ENCODE data around the gene TPRN.

Gene TPRN

GRCh38 chr9:137236238-137236935 lies 35.8 kb upstream of the TPRN start:
- DNase-seq (ENCODE audit: low read depth, low spot score): no peak
- H3K27ac ChIP-seq: no peak overlapping the region

DNA sequence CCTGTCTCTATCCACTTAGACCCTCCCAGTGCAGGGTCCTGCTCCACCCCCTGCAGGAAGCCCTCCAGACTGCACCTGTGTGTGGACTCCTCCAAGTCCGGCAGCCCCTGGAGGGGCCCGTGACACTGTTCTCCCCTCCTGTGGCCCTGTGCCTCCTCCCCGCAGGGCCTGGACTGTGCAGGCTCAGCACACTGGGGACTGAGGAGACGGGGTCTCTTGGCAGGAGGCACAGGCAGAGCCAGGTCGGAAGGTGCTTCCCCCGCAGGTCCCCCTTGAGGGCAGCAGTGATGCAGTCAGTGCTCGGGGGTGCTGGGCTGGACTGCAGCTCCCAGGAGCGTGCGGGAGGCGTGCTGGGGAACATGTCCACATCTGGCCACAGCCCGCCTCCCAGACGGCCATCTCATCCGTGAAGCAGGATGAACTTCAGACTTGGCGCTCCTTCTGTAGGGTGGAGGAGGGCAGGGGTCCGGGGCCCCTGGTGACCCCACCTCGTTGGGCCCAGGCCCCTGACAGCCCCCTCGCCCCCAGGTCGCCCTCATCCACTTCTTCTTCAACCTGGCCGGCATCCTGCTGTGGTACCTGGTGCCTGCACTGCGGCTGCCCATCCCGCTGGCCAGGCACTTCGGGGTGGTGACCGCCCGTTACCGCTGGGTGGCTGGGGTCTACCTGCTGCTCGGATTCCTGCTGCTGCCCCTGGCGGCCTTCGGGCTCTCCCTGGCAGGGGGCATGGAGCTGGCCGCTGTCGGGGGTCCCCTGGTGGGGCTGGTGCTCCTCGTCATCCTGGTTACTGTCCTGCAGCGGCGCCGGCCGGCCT lies 35.1 kb upstream of the TPRN start:
- no peak for DNase-seq (ENCODE audit: low read depth, low spot score)
- H3K27ac ChIP-seq: no peak overlapping the region

DNA sequence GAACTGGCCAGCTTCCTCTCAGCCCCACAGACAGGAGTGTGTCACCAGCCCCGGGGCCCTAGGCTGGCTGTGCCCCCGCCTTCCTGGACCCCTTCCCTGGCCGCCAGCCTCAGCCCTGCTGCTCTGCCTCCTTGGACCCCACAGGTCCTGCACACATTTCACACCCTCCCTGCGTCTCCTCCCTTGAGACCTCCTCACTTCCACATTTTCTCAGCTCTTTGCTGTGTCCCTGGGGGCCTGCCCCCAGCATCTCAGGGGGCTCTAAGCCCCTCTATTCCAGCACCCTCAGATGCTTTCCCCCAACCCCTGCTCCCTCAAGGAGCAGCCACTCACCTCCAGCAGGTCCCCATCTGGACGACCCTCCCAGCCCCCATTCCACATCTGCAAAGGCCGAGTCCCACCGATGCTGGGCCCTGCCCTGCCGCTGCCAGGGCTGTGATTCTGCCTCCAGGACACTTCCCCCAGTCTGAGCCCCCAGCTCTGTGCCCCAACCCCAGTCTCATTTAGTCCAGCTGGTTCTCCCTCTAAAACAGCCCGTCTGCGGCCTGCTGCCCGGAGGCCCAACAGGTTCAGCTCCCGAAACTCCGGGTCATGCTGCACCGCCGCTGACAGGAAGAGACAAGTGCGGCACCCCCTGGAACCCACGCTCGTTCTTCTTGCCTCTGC lies 34.4 kb upstream of the TPRN start:
- no peak for DNase-seq (ENCODE audit: low read depth, low spot score)
- no peak overlapping the region for H3K27ac ChIP-seq

DNA sequence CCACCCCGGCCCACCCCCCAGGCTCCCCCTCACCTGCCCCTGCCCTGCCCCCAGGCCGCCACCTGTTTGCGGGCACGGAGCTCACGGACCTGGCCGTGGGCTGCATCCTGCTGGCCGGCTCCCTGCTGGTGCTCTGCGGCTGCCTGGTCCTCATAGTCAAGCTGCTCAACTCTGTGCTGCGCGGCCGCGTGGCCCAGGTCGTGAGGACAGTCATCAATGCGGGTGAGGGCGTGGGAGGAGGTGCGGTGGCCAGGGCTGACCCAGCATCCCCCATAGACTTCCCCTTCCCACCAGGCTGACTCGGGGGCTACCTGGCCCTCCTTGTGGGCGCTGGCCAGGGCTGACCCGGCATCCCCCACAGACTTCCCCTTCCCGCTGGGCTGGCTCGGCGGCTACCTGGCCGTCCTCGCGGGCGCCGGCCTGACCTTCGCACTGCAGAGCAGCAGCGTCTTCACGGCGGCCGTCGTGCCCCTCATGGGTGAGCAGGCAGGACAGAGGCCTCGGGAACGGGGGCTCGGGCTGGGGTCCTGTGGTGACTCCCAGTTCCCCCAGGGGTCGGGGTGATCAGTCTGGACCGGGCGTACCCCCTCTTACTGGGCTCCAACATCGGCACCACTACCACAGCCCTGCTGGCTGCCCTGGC lies 33.6 kb upstream of the TPRN start:
- H3K27ac ChIP-seq: no peak overlapping the region
- no peak for DNase-seq (ENCODE audit: low read depth, low spot score)

- DNase-seq (ENCODE audit: low read depth, low spot score): no peak
- no peak overlapping the region for H3K27ac ChIP-seq
These were observed 32.8 kb upstream of the TPRN start for GRCh38 chr9:137233143-137233980.

- no peak for DNase-seq (ENCODE audit: low read depth, low spot score)
- H3K27ac ChIP-seq: no peak overlapping the region
These were observed 32.0 kb upstream of the TPRN start for GRCh38 chr9:137232510-137232909.

DNA sequence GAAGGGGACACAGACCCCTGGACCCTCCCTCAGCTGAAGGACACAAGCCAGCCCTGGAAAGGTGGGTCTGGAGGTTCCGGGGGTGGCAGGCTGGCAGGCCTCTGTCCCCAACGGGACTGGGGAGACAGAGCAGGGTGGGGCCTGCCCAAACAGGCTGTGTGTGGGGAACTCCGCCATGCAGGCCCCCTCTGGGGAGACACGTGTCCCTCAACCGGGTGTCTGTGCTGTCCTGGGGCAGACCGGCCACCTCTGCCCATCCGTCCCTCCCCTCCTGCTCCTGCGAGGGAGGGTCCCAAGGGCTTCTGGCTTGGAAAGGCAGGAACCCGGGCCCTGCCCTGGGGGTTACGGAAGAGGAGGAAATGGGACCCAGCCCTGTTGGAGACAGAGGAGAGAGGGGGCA lies 31.6 kb upstream of the TPRN start:
- DNase-seq (ENCODE audit: low read depth, low spot score): no peak
- no peak overlapping the region for H3K27ac ChIP-seq

DNA sequence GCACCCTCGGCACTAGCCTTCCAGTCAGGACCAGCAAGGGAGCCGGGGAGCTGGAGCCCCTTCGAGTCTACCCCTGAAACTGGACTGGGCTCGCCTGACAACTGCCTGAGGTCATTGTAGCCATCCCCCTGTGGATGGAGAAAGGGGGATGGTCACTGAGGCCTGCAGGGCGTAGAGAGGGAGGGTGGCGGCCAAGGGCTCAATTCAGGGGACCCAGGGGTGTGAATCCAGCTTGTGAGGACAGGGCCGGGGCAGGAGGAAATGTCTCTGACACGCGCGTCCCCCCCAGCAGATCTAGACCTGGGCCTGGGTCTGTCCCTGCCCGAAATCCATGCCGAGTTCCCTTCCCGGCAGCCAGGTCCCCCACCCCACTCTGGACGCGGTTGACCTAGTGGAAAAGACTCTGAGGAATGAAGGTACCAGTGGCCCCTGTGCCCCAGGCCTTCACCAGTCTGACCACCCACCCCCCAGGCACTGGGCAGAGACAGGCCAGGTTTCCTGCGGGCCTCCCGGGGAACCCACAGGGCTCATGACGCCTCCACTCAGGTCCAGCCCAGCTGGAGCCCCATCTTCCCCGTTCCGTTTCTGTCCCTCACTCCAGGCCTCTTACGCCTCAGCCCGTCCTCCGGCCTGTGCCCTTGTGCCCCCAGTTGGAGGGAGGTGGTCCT lies 31.0 kb upstream of the TPRN start:
- no peak for DNase-seq (ENCODE audit: low read depth, low spot score)
- H3K27ac ChIP-seq: no peak overlapping the region

DNA sequence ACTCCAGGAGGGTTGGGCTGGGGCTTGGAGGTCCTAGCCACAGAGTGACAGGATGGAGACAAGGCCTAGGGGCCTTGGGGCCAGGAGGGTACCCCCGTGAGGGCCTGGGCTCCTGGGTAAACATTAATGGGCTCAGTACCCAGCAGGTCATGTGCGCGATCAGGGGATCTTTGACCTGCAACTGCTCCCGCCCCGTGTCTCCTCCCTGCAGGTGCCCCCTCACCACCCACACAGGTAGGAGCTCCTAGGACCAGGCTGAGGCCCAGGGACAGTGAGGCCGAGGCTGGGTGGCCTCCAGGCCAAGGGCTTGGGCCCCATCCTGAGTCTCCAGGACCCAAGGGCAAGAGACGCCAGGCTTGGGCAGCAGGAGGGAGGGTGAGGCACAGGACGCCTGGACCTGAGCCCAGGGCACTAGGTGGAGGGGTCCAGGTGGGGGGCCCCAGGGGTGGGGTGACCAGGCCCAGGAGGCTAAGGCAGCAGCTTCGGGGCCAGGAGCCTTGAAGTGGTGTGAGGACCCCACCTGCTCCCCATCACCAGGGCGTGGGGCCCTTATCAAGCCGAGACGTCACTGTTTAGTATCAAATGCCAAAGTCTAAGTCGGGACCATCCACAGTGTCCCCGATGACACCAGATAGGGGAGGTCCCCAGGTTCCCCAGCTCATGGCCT lies 30.3 kb upstream of the TPRN start, which contains the start of gene SLC34A3:
SLC34A3 (plus strand) TSS at position 197 of the 667 bp plus-strand sequence. CDS start 802 bp downstream, outside the sequence.
- DNase-seq (ENCODE audit: low read depth, low spot score): no peak
- H3K27ac ChIP-seq: no peak within 1 kb of the TSS

DNA sequence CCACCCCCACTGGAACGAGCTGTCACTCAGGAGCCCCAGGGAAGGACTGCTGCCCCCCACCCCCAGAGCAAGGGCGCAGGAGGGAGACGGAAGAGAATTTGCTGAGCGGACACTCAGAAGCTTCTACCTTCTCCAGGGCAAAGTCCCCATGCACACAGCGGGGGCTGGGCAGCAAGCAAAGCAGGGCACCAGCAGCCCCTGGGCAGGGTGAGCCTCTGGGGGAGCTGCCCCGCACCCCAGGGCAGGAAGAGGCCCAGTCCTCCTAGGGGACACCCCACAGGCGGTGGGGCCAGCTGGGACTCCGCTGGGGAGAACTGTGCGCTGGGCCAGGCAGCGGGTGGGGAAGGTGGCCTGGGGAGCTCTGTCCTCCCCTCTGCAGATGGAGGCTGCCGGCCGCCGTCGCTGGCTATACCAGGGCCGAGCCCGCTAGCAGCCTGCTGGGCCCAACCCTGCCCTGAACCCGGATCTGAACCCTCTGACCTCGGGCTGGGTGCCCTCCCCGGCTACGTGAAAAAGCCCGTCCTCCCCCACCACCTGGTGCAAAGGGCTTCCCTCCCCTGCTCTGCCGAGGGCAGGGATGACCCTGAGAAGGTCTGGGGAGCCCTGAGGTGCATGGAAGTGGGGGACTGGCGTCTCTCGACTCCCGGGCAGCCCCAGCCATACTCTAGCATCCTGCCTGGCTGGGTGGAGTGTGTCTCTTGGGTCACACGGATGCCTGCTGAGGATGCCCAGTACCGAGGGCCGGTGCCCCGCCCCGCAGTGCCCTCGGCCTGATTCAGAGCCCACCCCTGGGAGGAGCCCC lies 29.6 kb upstream of the TPRN start:
- no peak for DNase-seq (ENCODE audit: low read depth, low spot score)
- no peak overlapping the region for H3K27ac ChIP-seq

GRCh38 chr9:137228968-137229896 lies 28.7 kb upstream of the TPRN start:
- H3K27ac ChIP-seq: no peak overlapping the region
- no peak for DNase-seq (ENCODE audit: low read depth, low spot score)

GRCh38 chr9:137228506-137228967 lies 28.0 kb upstream of the TPRN start:
- no peak overlapping the region for H3K27ac ChIP-seq
- DNase-seq (ENCODE audit: low read depth, low spot score): no peak

DNA sequence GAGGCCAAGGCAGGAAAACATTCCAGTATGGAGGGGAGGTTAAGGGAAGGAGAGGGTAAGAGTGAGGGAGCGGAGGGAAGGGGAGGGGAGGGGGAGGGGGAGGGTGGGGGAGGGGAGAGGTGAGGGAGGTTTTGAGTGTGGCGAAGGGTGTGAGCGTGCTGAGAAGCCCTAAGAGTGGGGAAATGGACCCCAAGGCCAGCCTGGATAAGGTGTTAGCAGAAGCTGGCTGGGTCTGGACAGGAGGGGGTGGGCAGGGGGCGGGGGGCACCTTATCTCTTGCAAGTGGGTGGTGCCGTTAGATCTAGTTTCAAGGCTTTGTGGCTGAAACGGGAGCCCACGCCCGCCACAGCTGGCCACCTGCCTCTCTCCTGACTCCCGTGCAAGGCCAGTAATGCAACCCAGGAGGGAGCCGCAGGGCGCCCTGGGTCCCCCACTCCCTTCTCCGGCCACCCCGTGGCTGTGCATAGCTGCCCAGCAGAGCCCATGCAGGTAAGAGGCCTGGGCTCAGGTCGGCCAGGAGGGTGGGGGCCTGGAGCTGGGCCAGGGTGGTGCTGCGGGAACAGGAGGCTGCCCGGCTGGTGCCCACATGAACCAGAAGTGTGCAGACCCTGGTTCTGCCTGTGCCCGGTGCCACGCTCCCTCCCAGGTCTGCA lies 27.4 kb upstream of the TPRN start:
- no peak for DNase-seq (ENCODE audit: low read depth, low spot score)

GRCh38 chr9:137227054-137227852 lies 26.7 kb upstream of the TPRN start, which contains the start of gene RNF224:
TSS of gene RNF224 (plus strand) at chr9:137227502. CDS start at chr9:137228336, 834 bp downstream.
- H3K27ac ChIP-seq: peak within 1 kb of the TSS; percentile 94
- DNase-seq (ENCODE audit: low read depth, low spot score): no peak

More for the DNA sequence above, 27.4 kb upstream of the TPRN start:
- peak overlapping the region; percentile 94 for H3K27ac ChIP-seq

DNA sequence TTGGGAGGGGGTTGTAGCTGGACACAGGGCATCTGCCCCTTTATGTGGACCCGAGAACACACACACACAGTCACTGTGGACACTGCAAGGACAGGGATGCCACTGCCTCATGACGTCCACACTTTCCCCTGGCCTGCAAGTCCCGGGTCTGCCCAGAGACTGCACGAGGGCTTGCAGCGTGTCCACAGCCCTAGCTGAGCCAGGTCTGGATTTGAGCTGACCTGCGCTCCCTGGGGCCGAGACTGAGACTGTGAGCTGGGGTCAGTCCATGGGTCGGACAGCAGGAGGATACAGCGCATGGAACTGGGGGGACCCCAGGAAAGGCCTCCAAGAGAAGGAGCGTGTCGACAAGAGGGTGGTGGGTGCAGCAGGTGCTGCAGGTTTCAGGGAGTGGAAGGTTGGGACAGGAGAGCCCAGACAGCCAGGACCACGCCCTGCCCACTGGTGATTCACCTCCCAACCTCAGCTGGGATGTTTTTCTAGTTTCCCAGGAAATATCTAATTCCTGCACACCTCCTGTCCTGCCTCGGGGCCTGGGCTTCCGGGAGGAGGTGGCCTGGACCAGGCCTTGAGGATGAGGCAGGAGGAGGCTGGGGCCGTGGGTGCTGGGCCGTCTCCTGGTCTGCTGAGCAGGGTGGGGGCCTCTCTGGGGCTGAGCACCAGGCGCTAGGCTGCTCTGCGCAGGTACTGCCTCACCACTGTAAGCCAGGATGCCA lies 26.0 kb upstream of the TPRN start:
- H3K27ac ChIP-seq: peak overlapping the region; percentile 94
- DNase-seq (ENCODE audit: low read depth, low spot score): no peak
